ENCODE results near the gene GPR31.
"Not testable (repeated sequence)": the region's sequence is repeated elsewhere in the genome, so short reads cannot be mapped to it uniquely, and the experiment has no call there.

The GPR31 gene, protein sequence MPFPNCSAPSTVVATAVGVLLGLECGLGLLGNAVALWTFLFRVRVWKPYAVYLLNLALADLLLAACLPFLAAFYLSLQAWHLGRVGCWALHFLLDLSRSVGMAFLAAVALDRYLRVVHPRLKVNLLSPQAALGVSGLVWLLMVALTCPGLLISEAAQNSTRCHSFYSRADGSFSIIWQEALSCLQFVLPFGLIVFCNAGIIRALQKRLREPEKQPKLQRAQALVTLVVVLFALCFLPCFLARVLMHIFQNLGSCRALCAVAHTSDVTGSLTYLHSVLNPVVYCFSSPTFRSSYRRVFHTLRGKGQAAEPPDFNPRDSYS

DNA sequence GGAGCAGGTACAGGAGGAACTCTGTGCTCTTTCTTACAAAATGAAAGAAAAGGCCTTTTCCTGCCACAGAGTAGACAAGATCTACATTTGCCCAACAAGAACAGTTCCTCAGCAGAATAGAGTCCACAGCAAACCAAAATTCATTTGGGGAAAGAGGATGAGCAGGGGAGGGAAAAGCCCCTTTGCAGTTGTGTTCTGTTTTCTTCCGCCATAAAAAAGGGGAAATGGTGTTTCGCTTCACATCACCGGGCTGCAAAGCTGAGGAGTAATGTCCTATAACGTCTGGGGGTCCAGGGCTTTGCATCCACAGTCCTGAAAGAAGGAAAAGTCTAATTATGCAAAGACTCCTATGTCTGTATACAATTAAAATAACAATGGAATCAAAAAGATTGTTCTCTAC is at the start of gene GPR31:
Gene GPR31, minus strand, starts transcription at position 118 of the 400 bp plus-strand sequence. CDS start 149 bp downstream, outside the sequence.
- DNase-seq (ENCODE audit: low read depth), result no peak

DNA sequence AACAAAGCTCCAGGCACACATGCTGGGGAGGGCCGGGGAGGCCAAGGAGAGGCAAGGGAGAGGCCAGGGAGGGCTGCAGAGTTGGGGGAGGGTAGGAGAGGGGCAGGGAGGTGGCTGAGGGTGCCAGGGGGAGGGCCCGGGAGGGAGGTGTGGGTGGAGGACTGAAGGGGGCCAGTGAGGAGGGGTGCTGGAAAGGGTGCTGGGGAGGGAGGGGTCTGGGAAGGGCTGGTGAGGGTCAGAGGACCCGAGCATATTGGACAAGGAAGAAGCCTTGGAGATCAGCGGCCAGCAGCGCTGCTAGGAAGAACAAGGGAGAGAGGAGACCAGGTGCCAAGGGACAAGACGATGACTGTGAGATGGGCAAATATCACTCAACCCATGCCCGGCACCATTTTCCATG is 49.7 kb upstream of the GPR31 start:
- DNase-seq (ENCODE audit: low read depth), result no peak

DNA sequence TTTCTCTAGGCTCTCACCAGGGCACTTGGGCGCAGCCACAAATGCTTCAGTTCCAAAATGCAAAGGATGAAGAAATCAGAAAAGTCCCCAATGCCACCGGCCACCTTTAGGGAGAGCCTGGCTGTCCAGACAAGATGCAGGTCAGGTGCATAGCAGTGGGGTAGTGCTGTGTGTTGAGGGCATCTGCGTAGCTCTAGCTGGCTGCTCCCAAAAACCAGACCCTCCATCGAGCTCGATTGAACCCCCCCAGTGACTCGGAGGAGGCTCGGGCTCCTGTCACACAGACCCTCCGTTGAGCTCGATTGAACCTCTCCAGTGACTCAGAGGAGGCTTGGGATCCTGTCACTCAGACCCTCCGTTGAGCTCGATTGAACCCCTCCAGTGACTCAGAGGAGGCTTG is 47.5 kb upstream of the GPR31 start:
- not testable (repeated sequence) for DNase-seq (ENCODE audit: low read depth)

DNA sequence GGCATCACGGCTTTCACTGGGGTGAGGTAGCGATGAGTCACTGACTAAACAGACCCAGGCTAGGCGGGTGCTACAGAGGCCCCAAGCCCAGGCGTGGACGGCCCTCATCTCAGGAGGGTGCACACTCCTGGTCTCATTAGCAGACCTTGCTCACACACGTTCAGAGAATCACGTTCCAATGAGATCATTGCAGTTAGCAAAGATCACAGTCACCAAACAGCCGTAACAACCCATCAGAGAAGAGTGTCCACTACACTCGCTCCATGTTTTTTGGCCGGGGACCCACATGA is 46.2 kb upstream of the GPR31 start:
- not testable (repeated sequence) for DNase-seq (ENCODE audit: low read depth)

DNA sequence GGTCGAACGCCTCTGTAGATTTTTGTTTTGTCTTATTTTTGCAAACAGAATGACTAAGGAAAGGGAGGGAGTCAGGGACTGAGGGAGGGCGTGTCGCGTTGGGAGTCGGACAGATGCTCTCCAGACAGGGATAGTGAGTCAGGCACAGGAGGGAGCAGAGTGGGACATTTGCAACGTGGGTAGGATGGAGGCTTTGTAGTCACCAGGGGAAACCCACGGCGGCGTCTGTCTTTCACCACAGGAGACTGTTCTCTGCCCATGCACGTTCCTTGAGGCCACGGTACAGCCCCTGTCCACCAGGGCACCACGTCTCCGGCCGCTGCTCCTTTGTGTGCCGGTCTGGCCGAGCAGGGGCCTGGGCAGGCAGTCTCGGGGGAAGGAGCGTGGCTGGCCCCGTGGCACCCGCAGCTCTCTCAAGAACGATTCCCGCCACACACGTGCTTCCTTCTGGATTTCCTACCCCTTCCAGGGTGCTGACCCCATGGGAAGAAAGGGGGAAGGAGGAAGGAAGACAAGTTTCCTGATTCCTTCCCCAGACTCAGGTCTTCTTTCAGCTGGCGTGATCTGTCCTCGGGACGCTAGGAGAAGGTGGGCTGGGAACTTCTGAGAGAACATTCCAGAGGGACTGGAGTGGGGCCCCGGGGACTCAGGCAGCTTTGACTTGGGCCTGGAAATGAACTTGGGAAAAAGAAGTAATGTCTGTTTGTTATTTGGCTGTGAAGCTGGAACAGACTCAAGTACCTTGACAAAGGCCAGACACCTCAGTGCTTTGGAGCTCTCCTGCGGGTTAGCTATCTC is 45.7 kb upstream of the GPR31 start:
- DNase-seq (ENCODE audit: low read depth), result not testable (repeated sequence)

DNA sequence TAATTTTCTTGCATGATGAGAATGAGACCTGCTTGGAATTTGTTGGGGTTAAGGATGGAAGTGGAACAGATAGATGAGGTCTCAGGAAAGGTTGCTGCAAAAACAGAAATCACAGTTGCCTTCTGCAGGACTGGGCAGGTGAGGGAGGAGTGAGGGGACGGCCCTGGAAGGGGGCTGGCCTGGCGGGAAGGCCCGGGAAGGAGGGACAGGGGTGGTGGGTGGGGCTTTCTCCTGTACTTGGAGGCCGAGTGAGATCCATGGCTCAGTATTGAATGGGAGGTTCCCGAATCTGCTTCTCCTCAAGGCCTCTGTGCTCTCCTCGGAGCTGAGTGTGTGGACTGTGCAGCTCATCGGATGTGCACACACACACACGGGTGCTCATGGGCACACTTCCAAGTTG is 44.8 kb upstream of the GPR31 start:
- not testable (repeated sequence) for DNase-seq (ENCODE audit: low read depth)

DNA sequence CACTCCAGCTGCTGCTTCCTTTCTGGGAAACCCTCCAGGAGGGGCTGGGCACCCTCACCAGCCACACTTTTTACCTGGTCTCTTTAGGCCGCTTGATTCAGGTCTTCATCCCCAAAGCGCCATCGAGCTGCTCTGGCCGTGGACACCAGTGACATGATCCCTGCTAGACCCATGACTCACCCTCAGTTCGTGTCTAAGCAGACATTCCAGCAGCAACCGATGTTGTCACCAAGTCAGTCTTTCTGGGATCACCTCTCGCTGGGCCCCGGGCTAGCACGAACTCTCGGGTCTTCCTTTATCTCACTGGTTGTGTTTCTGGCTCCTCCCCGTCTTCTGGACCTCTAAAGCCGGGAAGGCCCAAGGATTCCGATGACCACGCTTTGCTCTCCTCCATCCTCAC is 43.0 kb upstream of the GPR31 start:
- DNase-seq (ENCODE audit: low read depth), result no peak

DNA sequence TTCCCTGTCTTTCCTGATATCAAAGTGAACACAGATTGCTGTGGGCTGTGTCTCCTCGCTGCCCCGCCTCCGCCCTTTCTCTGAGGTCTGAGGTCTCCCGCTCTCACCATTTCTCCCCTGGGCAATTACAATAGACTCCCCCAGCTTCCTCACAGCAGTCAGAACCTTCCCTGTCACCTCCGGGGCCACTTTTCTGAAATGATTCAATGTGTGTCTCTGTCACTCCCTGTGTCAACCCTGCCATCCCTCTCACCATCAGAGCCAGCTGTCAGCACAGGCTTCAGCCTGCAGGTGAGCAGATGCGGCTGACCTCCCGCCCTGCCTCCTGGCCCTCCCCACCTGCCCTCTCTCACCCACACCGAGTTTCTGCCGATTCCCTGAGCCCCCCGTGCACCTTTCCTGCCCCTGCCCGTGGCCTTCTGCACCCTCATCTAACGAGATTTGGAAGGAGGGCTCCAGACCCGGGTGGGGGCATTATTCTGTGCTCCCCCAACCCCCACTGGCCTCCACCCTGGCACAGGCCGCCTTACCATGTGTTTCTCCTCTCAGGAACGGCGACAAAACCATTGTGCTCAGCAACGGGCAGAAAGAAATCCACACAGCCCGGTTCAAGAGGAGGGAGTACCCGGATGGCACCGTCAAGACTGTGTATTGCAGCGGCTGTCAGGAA is 38.3 kb upstream of the GPR31 start:
- DNase-seq (ENCODE audit: low read depth), result not testable (repeated sequence)

DNA sequence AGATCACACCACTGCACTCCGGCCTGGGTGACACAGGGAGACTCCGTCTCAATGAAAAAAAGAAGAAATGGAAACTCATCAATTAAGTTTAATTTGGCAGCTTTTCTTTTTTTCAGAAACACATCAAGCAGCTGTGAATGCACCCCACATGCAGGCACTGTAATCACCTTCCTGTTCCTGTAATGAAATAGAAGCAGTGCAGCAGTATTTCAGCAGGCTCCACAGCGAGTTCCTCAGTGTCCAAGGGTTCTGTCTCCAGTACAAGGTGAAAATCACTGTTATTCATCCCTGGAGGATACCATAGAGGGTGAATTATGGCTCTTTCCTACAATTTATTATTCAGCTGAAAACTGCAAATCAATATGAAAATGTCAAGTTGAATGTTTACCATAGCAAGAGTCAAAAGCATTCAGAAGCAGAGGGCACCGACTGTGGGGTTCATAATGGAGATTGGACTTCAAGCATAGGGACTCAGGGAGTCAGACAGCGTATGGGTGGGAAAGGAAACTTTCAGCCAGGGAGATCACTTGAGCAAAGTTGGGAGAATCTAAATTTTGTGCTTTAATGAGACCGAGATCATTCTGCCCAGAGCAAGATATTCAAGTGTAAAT is 35.8 kb upstream of the GPR31 start:
- DNase-seq (ENCODE audit: low read depth), result not testable (repeated sequence)

DNA sequence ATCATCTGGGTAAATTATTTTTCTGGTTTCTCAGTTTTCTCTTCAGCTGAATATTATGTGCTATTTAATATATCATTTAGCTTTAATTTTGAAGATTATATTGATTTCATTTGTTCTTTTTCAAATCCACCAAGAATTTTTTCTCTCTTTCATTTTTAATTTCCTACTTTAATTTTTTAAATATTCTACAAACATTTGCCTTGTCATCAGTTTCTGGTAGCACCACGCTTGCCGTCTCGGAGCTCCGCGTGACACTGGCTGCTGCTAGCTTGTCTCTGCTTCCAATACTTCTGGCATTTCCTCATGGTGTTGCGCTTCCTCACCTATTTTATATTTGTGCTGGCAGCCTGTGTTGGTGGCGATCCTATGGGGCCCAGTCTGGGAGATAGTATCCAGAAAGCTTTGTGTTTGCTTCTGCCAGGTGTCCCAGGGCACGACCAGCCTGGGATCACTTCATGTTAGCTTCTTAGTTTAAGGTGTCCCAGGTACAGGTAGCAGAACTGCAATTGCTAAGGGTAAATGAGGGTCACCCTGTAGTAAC is 33.3 kb upstream of the GPR31 start:
- DNase-seq (ENCODE audit: low read depth), result not testable (repeated sequence)

DNA sequence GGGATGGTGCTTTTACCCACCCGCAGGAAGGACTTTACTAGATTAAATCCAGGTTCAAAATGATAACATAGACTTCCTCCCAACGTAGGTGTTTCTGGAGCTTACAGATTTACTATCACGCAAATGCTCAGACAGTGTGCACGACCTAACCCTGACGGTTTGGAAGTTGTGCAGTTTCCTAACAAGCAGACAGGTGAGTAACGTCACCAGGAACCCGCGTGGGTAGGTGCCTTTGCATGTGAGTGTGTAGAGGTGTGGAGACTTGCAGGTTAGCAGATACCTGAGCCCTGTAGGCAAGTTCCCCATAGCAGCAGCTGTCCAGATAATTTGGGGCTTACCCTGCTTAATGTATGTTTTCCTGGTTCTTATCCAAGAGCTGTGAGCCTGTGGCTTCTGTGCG is 29.5 kb upstream of the GPR31 start:
- DNase-seq (ENCODE audit: low read depth), result not testable (repeated sequence)

DNA sequence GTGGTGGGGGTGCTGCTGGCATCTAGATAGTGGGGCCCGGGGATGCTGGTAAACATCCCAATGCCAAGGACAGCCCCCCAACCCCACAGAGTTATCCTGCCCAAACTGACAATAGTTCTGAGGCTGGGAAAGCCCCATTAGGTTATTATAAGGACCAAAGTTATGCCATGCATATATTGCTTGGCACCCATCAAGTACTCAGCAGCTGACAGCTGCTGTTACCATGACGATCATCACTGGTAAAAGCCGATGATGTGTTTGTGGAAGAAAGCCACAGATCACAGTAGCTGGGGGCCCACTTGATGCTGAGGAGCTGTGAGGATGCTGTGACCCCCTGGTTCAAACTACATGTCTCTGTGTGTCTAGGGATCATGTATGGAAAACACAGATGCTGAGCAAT is 27.3 kb upstream of the GPR31 start:
- not testable (repeated sequence) for DNase-seq (ENCODE audit: low read depth)

DNA sequence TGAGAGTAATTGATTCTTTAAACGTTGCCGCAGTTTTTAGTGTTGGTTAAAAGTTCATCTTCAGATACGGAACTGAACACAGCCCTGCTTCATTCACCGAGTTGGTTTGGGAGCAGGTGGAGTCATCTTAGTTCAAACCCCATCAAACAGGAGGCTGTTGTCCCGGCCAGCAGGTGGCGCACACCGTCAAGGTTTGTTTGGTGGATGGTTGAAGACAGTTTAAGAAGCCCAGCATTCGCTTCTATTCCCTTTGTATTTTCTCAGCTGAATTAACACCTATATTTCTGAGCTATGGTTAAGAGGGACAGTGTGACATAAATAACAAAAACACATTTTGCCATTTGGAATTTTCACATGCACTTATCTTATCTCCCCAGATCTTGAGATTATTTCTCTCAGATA is 25.1 kb upstream of the GPR31 start:
- not testable (repeated sequence) for DNase-seq (ENCODE audit: low read depth)

DNA sequence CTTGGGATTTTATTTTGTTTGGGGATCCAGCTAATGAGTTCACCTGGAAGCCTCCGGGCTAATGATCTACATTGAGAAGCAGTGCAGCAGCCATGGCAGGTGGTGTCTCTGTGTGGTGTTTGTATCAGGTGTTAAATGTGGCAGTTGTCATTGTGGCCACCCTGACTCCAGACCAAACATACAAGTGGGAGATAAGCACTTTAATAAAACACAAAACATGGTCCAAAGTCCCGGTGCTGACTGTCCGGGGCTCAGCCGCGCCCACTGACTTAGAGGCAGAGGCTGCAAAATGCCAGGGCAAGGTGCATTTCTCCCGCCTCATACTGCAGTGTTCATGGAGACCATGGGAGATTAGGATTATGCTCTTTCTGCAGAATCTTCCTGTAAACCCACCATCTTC is 23.6 kb upstream of the GPR31 start:
- not testable (repeated sequence) for DNase-seq (ENCODE audit: low read depth)

DNA sequence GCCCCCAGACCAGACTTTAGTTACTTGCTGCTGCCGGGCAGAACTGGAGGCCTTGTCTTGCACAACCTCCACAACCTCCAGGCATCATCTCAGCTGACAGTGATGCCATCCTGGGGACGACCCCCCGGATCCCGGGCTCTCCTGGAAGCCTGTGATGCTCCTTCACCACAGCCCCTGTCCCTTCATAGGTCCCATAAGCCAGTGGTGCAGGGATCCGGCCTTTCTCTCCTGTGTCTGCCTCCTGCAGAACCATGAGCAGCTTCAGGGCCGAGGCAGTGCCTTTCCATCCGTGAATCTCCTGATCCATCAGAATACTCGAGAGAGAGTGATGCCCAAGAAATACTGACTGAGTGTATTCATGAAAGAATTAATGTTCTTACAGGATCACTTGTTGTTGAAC is 22.3 kb upstream of the GPR31 start:
- not testable (repeated sequence) for DNase-seq (ENCODE audit: low read depth)

DNA sequence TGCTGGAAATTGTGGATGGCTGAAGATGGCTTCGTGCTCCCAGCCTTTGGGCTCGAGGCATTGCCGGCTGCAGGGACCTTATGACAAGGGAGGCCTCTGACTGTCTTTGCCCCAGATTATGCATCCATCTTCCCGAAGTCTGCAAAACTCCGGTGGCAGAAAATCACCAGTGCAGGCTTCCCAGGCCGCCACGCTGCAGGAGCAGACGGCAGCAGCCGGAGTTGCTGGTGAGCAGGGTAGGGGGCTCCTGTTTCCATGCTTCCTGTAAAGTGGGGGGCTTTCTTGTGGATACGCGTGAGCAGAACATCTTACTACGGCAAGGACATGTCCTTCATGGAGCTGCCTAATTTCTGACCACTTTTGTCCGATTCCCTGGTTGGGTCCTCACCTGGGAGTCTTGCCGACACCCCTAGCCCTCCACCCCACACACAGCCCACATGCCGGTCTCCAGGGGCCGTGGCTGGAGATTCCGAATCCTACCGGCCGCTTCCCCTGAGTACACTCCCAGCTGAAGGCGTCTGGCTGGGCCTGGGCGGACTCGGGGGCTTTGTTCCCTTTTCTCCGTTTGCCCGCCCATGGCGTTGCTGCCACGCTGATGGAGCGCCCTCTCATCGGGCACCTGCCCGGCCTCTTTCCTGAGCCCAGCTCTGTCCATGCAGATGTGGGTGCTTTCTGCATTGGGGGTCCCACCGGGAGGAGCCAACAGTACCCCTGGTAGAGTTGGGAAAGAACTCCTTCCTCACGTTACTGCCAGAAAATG is 21.3 kb upstream of the GPR31 start:
- DNase-seq (ENCODE audit: low read depth), result not testable (repeated sequence)

DNA sequence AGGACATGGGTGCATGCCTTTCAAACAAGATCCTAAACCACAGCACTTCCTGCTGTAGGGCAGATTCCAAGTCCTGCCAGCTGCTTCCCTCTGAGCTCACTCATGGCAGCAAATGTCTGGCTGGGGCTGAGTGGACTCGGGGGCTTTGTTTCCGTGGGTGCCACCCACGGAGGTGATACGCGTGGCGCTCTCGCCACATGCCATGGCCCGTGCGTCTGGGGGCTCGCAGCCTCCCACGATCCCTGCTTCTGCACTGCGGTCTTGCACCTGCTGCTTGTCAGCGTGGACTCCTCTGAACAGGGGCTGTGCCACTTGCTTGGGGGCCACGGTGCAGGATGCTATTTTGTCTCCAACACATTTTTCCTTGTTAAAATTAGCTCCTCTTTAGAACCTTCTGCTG is 19.5 kb upstream of the GPR31 start:
- not testable (repeated sequence) for DNase-seq (ENCODE audit: low read depth)

DNA sequence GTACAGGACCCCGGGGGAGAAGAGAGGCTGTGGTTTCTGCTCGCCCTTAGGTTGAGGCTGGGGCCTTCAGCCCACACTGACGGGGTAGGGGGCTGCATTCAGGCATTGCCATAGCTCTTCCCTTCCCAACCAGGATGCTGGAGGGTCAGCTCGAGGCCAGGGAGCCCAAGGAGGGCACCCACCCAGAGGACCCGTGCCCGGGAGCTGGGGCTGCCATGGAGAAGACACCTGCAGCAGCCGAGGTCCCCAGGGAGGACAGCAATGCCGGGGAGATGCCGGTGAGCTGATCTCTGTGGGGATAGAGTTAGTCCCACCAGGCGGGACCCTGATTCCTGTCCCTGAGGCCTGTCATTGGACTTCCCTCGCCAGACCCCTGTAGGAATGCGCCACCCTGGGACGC is 14.2 kb upstream of the GPR31 start:
- not testable (repeated sequence) for DNase-seq (ENCODE audit: low read depth)

DNA sequence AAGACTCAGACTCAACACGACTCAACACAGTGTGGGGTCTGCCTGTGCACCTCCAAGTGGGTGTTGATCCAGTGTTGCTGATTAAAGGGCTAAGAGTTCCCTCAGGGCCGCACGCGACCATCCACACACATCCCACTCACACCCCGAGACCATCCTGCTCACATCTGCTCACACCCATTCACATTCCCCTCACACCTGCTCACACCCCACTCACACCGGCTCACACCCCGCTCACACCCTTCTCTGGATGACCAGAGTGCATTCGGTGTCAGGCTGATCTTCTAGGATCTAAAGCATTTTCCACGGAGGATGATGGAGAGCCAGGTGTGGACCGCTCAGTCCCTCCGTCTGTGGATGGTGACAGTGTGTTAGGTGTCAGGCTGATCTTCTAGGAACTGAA is 13.5 kb upstream of the GPR31 start:
- not testable (repeated sequence) for DNase-seq (ENCODE audit: low read depth)

DNA sequence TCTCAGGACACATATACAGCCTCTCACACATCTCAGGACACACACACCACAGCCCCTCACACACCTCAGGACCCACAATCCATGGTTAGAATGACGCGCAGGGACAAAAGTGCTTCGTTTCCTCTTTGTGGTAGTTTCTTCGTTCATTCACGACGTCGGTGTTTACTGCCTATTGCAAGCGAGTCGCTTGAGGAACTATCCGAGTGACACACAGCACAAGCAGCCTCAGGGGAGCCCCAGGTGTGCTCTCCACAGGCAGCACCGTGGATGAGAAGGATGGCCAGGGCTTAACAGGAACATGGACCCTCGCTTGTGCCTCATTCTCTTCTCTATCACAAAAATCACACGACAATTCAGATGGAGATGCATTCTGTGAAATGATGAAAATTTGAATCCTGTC is 12.1 kb upstream of the GPR31 start:
- DNase-seq (ENCODE audit: low read depth), result not testable (repeated sequence)

DNA sequence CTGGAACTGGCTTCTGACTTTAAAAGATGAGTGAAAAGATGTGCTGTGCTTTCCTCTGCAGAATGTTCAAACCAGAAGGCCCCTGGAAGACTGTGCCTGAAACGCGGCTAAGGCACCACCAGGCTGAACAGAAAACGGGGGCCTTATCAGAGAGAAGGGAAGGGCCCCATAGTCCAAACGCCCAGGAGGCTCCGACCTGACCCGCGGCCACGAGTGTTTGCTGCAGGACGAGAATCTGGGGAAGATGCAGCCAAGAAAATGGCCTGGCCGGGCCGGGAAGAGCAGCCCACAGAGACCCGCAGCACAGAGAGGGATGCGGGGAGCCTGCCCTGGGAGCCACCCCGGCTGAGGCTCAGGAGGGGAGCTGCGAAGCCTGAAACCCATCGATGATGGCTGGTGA is 10.5 kb upstream of the GPR31 start:
- DNase-seq (ENCODE audit: low read depth), result not testable (repeated sequence)
